H1 (cell line): ENCODE data around the gene ANKUB1. TPM values are rescaled to one million over a fixed set of nuclear protein-coding genes. Genes with fewer than 3 reads are reported as not detected.

ENCODE experiments used
- EP300 ChIP-seq, 2 experiments: IDR thresholded peaks; 1 replicate in 1 of 2; 2 replicates in 1 of 2; pipeline ENCODE4 v1.6.1; 2011 to 2012; ENCODE audit warnings: low read depth in 2 of 2, low read length in 2 of 2, mild to moderate bottlenecking in 2 of 2, borderline replicate concordance in 1 of 2, inconsistent platforms in 1 of 2, moderate library complexity in 1 of 2
- GTF2F1 ChIP-seq: IDR thresholded peaks from 2 replicates; pipeline ENCODE4 v1.6.1; 2012; ENCODE audit warnings: low read depth, low read length, improper control_type of control experiment, borderline replicate concordance
- HDAC2 ChIP-seq, 2 experiments: fragments of 300-600 bp in 1 of 2; sonication (generic) in 1 of 2; IDR thresholded peaks; 2 replicates each; pipeline ENCODE4 v1.6.1; 2011 to 2012; ENCODE audit warnings: low read depth in 2 of 2, low read length in 2 of 2, mild to moderate bottlenecking in 2 of 2, moderate library complexity in 2 of 2, borderline replicate concordance in 1 of 2, inconsistent platforms in 1 of 2
- PHF8 ChIP-seq: fragments of 200-600 bp; sonication (generic); conservative IDR thresholded peaks from 2 replicates; pipeline ENCODE4 v1.7.1; 2012; ENCODE audit warnings: low read depth, mild to moderate bottlenecking, inconsistent platforms, low read length, moderate library complexity
- POU5F1 ChIP-seq: IDR thresholded peaks from 2 replicates; pipeline ENCODE4 v1.6.1; 2011; ENCODE audit warnings: low read depth, mild to moderate bottlenecking, low read length, moderate library complexity
- polyA plus RNA-seq, 7 experiments: library from polyadenylated mRNA; depleted of rRNA in 3 of 7; stranded (reverse) in 5 of 7; unstranded in 2 of 7; fragments of >200 nt in 5 of 7; fragments of 200-250 nt in 2 of 7; gene quantifications; 1 replicate in 5 of 7; 2 replicates in 1 of 7; 4 replicates in 1 of 7; pipeline versions ENCODE4 v1.2.1 to v1.2.3, GENCODE V29; 2011 to 2013; ENCODE audit warnings: missing spikeins in 2 of 7, mixed read lengths in 2 of 7
- total RNA-seq: library from RNA; stranded (reverse); fragmentation: NEBNext Ultra II Directional; extraction: Animal tissue kit (Norgen Biotek cat#: 25700); gene quantifications from 2 replicates; pipeline ENCODE4 v1.2.1, GENCODE V29; 2021
- TF ChIP-seq, protein P1 (sequence below): fragments of 300-600 bp; sonication (generic); IDR thresholded peaks from 2 replicates; pipeline ENCODE4 v1.7.1; 2012; ENCODE audit warnings: low read length, moderate library complexity, mild to moderate bottlenecking, inconsistent platforms; ENCODE audit not compliant: insufficient replicate concordance
- TF ChIP-seq, protein P2 (sequence below): IDR thresholded peaks from 2 replicates; pipeline ENCODE4 v1.6.1; 2012; ENCODE audit warnings: inconsistent platforms

The ANKUB1 gene
- total and polyA plus RNA-seq, 2 of the 8 experiments (the other 6 are each of a cell fraction or from before 2014, with no cell fraction given) = not detected

DNA sequence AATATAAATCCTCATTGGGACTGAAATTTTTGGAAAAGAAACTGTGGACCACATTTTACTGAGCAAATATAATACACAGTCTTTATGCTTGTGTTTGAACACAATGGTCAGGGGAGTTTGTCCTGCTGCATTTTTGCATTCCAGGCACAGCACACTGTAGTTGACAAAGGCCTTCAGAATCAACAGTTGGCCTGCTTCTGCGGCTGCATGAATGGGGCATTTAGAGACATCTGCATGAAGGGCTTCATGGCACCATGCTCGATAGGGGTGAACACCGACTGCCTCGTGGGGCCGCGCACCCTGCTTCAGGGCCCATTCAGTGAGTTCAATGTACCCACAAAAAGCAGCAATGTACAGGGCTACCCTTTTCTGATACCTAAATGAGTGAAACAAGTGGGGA is 24.6 kb downstream of the ANKUB1 start (continued):
- TF ChIP-seq, protein P1, sequence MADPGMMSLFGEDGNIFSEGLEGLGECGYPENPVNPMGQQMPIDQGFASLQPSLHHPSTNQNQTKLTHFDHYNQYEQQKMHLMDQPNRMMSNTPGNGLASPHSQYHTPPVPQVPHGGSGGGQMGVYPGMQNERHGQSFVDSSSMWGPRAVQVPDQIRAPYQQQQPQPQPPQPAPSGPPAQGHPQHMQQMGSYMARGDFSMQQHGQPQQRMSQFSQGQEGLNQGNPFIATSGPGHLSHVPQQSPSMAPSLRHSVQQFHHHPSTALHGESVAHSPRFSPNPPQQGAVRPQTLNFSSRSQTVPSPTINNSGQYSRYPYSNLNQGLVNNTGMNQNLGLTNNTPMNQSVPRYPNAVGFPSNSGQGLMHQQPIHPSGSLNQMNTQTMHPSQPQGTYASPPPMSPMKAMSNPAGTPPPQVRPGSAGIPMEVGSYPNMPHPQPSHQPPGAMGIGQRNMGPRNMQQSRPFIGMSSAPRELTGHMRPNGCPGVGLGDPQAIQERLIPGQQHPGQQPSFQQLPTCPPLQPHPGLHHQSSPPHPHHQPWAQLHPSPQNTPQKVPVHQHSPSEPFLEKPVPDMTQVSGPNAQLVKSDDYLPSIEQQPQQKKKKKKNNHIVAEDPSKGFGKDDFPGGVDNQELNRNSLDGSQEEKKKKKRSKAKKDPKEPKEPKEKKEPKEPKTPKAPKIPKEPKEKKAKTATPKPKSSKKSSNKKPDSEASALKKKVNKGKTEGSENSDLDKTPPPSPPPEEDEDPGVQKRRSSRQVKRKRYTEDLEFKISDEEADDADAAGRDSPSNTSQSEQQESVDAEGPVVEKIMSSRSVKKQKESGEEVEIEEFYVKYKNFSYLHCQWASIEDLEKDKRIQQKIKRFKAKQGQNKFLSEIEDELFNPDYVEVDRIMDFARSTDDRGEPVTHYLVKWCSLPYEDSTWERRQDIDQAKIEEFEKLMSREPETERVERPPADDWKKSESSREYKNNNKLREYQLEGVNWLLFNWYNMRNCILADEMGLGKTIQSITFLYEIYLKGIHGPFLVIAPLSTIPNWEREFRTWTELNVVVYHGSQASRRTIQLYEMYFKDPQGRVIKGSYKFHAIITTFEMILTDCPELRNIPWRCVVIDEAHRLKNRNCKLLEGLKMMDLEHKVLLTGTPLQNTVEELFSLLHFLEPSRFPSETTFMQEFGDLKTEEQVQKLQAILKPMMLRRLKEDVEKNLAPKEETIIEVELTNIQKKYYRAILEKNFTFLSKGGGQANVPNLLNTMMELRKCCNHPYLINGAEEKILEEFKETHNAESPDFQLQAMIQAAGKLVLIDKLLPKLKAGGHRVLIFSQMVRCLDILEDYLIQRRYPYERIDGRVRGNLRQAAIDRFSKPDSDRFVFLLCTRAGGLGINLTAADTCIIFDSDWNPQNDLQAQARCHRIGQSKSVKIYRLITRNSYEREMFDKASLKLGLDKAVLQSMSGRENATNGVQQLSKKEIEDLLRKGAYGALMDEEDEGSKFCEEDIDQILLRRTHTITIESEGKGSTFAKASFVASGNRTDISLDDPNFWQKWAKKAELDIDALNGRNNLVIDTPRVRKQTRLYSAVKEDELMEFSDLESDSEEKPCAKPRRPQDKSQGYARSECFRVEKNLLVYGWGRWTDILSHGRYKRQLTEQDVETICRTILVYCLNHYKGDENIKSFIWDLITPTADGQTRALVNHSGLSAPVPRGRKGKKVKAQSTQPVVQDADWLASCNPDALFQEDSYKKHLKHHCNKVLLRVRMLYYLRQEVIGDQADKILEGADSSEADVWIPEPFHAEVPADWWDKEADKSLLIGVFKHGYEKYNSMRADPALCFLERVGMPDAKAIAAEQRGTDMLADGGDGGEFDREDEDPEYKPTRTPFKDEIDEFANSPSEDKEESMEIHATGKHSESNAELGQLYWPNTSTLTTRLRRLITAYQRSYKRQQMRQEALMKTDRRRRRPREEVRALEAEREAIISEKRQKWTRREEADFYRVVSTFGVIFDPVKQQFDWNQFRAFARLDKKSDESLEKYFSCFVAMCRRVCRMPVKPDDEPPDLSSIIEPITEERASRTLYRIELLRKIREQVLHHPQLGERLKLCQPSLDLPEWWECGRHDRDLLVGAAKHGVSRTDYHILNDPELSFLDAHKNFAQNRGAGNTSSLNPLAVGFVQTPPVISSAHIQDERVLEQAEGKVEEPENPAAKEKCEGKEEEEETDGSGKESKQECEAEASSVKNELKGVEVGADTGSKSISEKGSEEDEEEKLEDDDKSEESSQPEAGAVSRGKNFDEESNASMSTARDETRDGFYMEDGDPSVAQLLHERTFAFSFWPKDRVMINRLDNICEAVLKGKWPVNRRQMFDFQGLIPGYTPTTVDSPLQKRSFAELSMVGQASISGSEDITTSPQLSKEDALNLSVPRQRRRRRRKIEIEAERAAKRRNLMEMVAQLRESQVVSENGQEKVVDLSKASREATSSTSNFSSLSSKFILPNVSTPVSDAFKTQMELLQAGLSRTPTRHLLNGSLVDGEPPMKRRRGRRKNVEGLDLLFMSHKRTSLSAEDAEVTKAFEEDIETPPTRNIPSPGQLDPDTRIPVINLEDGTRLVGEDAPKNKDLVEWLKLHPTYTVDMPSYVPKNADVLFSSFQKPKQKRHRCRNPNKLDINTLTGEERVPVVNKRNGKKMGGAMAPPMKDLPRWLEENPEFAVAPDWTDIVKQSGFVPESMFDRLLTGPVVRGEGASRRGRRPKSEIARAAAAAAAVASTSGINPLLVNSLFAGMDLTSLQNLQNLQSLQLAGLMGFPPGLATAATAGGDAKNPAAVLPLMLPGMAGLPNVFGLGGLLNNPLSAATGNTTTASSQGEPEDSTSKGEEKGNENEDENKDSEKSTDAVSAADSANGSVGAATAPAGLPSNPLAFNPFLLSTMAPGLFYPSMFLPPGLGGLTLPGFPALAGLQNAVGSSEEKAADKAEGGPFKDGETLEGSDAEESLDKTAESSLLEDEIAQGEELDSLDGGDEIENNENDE = no peak
- TF ChIP-seq, protein P2, sequence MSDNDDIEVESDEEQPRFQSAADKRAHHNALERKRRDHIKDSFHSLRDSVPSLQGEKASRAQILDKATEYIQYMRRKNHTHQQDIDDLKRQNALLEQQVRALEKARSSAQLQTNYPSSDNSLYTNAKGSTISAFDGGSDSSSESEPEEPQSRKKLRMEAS = no peak
- TF ChIP-seq HDAC2 (IDR thresholded peaks at IDR 0.05; ENCODE audit: borderline replicate concordance in 1 of 2, low read depth in 2 of 2, low read length in 2 of 2) (no peak), GTF2F1 (no peak), EP300 (IDR thresholded peaks at IDR 0.05; ENCODE audit: borderline replicate concordance in 1 of 2, low read depth in 2 of 2, low read length in 2 of 2) (no peak), PHF8 (no peak), POU5F1 (no peak)
